Fibroblast of peridontal ligament (primary cell): ENCODE data around the gene VWA5B1.

Experiments
- DNase-seq: peaks from one replicate; pipeline ENCODE4 v3.0.0-alpha.2; 2010; ENCODE audit errors: extremely low read depth

VWA5B1 gene

DNA sequence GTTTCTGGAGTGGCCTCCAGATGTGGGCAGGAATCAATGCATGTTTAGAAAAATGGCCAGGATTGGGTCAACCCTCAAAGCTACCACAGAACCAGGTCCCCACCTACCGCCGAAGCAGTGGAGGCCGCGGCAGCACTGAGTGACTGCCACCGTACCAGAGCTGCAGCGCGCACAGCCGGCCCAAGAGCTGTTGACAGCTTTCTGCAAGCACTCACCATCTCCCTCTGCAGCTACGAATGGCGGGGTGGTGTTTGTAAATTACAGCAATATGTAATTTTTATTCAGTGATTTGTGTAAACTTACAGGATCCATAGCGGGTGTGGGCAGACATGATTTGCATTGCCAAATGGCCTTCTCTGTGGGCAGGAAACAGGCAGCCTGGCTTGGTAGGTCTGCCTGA is 98.9 kb downstream of the VWA5B1 start:
- no peak for DNase-seq

DNA sequence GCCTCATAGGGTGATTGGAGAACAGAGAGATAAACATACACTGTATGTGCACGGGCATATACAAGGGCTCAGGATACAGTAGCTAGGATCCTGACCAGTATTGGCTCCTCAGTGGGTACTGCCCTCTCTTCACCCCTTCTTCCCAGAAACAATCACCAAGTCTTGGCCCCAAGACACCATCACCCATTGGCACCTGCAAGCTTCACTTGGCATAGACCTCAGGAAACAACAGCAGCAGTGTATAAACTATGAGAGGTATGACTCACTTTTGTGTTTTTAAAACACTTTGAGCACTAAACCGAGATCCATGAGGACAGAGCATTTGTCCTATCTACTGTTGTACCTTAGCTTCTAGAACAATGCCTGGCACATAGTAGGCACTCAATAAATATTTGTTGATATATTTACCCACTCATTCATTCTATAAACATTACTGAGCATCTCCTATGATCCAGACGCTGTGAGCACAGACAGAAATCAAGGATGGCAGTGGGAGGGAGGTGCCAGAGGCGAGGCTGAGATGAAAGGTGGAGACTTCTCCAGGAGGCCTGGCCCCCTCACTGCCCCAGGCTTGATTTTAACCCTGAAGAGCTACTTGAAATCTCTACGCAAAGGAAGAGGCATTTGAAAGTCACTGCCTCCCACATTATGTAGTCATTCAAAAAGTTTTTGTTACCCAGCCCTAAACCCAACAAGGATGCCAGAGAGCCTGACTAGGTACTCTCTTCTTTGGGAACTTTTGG is 100.1 kb downstream of the VWA5B1 start:
- peak; percentile 15 for DNase-seq

DNA sequence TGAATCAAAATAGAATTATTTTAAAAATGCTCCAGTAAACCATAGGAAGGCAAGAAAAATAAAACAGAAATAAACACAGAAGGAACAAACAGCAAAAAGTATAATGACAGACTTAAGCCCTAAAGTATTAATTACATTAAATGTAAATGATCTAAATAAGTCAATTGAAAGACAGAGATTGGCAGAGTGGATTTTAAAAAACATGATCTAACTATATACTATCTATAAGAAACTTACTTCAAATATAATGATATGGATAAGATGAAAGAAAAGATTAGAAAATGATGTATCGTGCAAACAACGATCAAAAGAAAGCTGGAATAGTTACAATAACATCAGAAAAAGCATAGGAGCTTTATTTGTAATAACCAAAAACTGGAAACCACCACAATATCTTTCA is 104.6 kb downstream of the VWA5B1 start:
- DNase-seq: no peak

DNA sequence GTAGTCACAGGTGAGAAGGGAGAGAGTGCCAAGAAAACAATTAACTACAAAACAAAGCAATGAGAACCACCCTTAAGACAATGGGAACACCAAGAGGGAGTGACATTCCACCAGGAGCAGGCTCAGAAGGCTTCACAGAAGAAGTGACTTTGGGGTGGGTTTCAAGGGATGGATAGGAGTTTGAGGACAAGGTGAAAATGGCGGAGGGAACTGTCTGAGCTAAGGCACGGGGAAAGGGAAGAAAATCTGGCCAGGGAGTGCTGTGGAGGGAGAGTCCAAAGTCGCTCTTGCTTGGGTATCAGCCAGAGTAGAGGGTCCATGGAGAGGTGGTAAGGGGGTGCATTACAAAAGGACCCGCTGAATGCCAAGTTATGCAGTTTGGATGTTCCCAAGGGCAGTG is 108.1 kb downstream of the VWA5B1 start:
- no peak for DNase-seq

DNA sequence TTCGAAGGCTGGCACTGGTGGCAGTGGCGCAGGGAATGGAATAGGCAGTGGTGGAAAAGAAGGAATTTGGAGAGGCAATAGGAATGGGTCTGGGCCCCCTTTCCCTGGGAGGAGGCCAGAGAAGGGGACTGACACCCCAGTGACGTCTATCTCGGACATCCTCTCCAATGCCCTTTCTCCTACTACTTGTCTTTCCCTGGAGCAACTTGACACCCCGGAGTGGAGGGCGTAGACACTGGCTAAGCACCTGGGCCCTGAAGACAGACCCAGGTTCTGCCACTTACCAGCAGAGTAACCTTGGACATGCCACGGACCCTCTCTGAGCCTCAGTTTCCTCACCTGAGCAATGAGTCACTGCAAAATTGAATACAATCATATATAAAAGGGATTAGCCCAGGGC is 108.5 kb downstream of the VWA5B1 start:
- no peak for DNase-seq

GRCh38 chr1:20399606-20400180 is 109.0 kb downstream of the VWA5B1 start:
- no peak for DNase-seq

- DNase-seq: peak; percentile 30
These were observed 109.9 kb downstream of the VWA5B1 start for GRCh38 chr1:20400341-20401177.

- no peak for DNase-seq
These were observed 110.8 kb downstream of the VWA5B1 start for GRCh38 chr1:20401405-20402010.

- DNase-seq: no peak
These were observed 112.1 kb downstream of the VWA5B1 start for GRCh38 chr1:20402585-20403422.

GRCh38 chr1:20403423-20404145 is 112.9 kb downstream of the VWA5B1 start:
- no peak for DNase-seq

GRCh38 chr1:20404466-20404865 is 113.8 kb downstream of the VWA5B1 start:
- no peak for DNase-seq
